ENCODE results near the gene HAGH.

GRCh38 chr16:1818204-1818872 is 8.3 kb downstream of the HAGH start:
- TF ChIP-seq CTCF (IDR thresholded peaks at IDR 0.05) (no peak), POLR2A (IDR thresholded peaks at IDR 0.05) (no peak)

Data from right lobe of liver (tissue), 4 donors.